Measurements from ENCODE around the gene DMGDH. TPM values are rescaled to one million over a fixed set of nuclear protein-coding genes. Genes with fewer than 3 reads are reported as not detected.

The DMGDH gene
- total RNA-seq, 1 experiment from 2014 or later, result not detected

GRCh38 chr5:78959767-78960166, 109.7 kb downstream of the DMGDH start:
- no peak overlapping the region for H2BK120ac ChIP-seq (ENCODE audit: low read depth, low read length, poor library complexity, severe bottlenecking)
- H4K20me1 ChIP-seq (ENCODE audit: control insufficient read depth, insufficient read depth, insufficient read length), result no peaks in the 10 kb centered on the region
- no peaks in the 10 kb centered on the region for H3K79me1 ChIP-seq (ENCODE audit: insufficient read depth, low read depth, low read length, poor library complexity, severe bottlenecking)
- no peaks in the 10 kb centered on the region for H3K79me2 ChIP-seq (ENCODE audit: insufficient read depth, low read length)
- no peak overlapping the region for H3K27ac ChIP-seq (ENCODE audit: insufficient read length, low read depth, low read length)
- no peak overlapping the region for H2AK5ac ChIP-seq (ENCODE audit: insufficient read length, low read length)
- WGBS (ENCODE audit: extremely low coverage, insufficient read length, low lambda C conversion rate), result no CpG with 5 or more reads among the region's 1 CpG
- H3K36me3 Mint-ChIP-seq (ENCODE audit: insufficient read depth in 1 of 3, low read depth in 3 of 3), result peaks cover 0 to 3% (median 0%) of the 10 kb centered on the region in 3 experiments; a peak in 2 of 7 replicates
- H2BK12ac ChIP-seq (ENCODE audit: insufficient read length, low read depth, low read length), result no peak overlapping the region
- no peak overlapping the region for H4K5ac ChIP-seq (ENCODE audit: insufficient read length, low read depth, low read length)
- H2BK5ac ChIP-seq (ENCODE audit: insufficient read length, low read length), result no peak overlapping the region
- TF ChIP-seq CTCF (conservative IDR thresholded peaks at IDR 0.05), result no peak
- no peak overlapping the region for H3K18ac ChIP-seq (ENCODE audit: insufficient read length, low read depth, low read length)
- no peaks in the 10 kb centered on the region for H3K27me3 ChIP-seq (ENCODE audit: insufficient read depth, low read length)
- H2BK15ac ChIP-seq (ENCODE audit: low read depth, low read length), result no peak overlapping the region
- no peaks in the 10 kb centered on the region for H3K9me3 ChIP-seq (ENCODE audit: control insufficient read depth, low read depth, low read length)
- H4K8ac ChIP-seq (replicated peaks; ENCODE audit: insufficient read length, low read depth, low read length), result no peak overlapping the region
- H3K4ac ChIP-seq (ENCODE audit: low read depth, low read length), result no peak overlapping the region
- H3T11ph ChIP-seq (ENCODE audit: low read length), result no peak overlapping the region
- no peak overlapping the region for H3K56ac ChIP-seq (ENCODE audit: insufficient read length, low read depth, low read length)
- H2BK20ac ChIP-seq (ENCODE audit: low read depth, low read length, poor library complexity, severe bottlenecking), result no peak overlapping the region
- no peak overlapping the region for H3K9ac ChIP-seq (ENCODE audit: extremely low read depth, insufficient read length, low read length)
- no peaks in the 10 kb centered on the region for H3K23me2 ChIP-seq (ENCODE audit: insufficient read length, low read depth, low read length, poor library complexity, severe bottlenecking)
- H3K14ac ChIP-seq (ENCODE audit: insufficient read depth, low read length), result no peak overlapping the region
- H3K4me2 ChIP-seq (ENCODE audit: insufficient read depth, insufficient read length, low read length), result no peak overlapping the region
- no peaks in the 10 kb centered on the region for H3K27me3 Mint-ChIP-seq (ENCODE audit: low read depth)
- no peak for DNase-seq
- H2AFZ ChIP-seq (ENCODE audit: low read length), result no peak overlapping the region
- no peaks in the 10 kb centered on the region for H3K9me3 Mint-ChIP-seq
- peaks cover 0 to 3% of the 10 kb centered on the region in 2 experiments; a peak in 2 of 4 replicates for H3K4me1 Mint-ChIP-seq
- H3K4me3 Mint-ChIP-seq, result no peak overlapping the region
- H3K23ac ChIP-seq (ENCODE audit: insufficient read length, low read depth, low read length), result no peak overlapping the region
- H3K4me1 ChIP-seq (ENCODE audit: insufficient read depth, low read length), result no peaks in the 10 kb centered on the region
- H4K91ac ChIP-seq (ENCODE audit: insufficient read length, low read depth, low read length), result no peak overlapping the region
- peak overlapping the region in 1 of 3 experiments; percentile 20; a peak in 1 of 7 replicates for H3K27ac Mint-ChIP-seq

Measured in H9 (cell line).